Mammary epithelial cell (primary cell): ENCODE measurements around the gene SIGLEC15.
A peak's percentile ranks its signal among the peaks of the same experiment; 100 is the strongest.

Experiments
- EZH2 ChIP-seq: IDR thresholded peaks from 2 replicates; pipeline ENCODE4 v1.6.1; 2012; ENCODE audit warnings: low read length, inconsistent platforms, borderline replicate concordance
- TF ChIP-seq, protein P1 (sequence below), 2 donors: IDR thresholded peaks in 1 of 2; conservative IDR thresholded peaks in 1 of 2; 2 replicates each; pipeline ENCODE4 v1.5.1; 2011 to 2012; ENCODE audit warnings: inconsistent platforms in 2 of 2, low read length in 2 of 2, mild to moderate bottlenecking in 2 of 2, control low read depth in 1 of 2, low read depth in 1 of 2; ENCODE audit not compliant: insufficient read depth in 1 of 2; ENCODE audit errors: extremely low read depth in 1 of 2

DNA sequence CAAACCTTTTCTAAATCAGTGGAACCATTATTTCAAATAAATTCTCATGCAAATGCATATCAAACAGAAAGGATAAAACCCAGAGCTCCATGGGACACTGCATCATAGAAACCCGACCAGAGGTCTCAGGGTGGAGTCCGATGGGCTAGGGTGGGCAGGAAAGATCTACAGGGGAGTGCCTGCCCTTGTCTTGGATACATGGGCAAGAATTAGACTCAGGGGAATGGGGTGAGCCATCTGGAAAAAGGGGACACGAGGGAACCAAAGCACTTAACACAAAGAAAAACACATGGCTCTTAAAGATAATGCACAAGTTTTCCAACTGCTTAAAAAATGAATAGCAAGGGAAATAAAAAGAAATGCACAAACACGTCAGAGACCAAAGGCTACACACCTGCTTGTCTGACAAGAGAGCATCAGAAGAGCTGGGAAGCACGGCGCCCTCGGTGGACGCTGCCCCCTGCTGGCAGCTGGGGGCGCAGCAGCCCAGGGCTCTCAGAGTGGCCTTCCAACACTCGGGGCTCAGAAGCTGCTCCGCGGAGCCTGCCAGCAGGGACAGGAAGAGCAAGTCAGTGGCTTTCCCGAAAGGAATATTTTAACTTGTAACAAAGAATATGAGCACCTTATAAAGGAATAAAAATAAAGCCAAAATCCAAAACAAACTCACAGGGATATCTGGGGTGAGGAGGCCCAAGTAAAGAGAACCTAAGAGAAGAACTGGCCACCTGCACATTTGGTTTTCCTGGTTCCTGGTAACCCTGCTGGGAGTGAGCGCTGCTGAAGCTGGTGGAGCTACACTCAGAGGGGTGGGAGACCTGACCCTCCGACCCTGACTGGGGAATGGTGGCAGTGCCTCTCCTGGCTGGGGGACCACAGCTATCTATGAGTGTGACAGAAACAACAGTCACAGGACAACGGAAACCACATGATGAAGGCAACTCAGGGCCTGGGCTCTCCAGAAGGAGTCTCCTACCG lies 54.5 kb downstream of the SIGLEC15 start:
- TF ChIP-seq, protein P1, sequence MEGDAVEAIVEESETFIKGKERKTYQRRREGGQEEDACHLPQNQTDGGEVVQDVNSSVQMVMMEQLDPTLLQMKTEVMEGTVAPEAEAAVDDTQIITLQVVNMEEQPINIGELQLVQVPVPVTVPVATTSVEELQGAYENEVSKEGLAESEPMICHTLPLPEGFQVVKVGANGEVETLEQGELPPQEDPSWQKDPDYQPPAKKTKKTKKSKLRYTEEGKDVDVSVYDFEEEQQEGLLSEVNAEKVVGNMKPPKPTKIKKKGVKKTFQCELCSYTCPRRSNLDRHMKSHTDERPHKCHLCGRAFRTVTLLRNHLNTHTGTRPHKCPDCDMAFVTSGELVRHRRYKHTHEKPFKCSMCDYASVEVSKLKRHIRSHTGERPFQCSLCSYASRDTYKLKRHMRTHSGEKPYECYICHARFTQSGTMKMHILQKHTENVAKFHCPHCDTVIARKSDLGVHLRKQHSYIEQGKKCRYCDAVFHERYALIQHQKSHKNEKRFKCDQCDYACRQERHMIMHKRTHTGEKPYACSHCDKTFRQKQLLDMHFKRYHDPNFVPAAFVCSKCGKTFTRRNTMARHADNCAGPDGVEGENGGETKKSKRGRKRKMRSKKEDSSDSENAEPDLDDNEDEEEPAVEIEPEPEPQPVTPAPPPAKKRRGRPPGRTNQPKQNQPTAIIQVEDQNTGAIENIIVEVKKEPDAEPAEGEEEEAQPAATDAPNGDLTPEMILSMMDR (conservative IDR thresholded peaks at IDR 0.05 in 1 of 2, IDR thresholded peaks at IDR 0.05 in 1 of 2; ENCODE audit: extremely low read depth in 1 of 2, insufficient read depth in 1 of 2, low read depth in 1 of 2, low read length in 2 of 2) = peak; percentile 99
- no peak for TF ChIP-seq EZH2
